HepG2 (cell line): ENCODE results near the gene BRD2. TPM values are rescaled to one million over a fixed set of nuclear protein-coding genes. Genes with fewer than 3 reads are reported as not detected.

ENCODE experiments used
- ATAC-seq: fragments of 200-7000 bp; cut with Tn5 transposase; 3 replicates; pipeline ENCODE4 v1.9.1; 2020; ENCODE audit warnings: mild to moderate bottlenecking, moderate library complexity
- BruUV-seq: library from RNA; stranded (reverse); fragments of 400-500 nt; replicated peaks from 2 replicates; lab custom pipeline; 2021; lab: Mats Ljungman, UMichigan
- CTCF ChIA-PET: fragments of 300-600 bp; formaldehyde crosslinking; extraction: SDS; loops from one replicate; lab custom pipeline; 2021; ENCODE audit warnings: low total read pairs, inconsistent platforms, low intra/inter-chr PET ratio; lab: Yijun Ruan, JAX
- POLR2A ChIA-PET: fragments of 350-600 bp; sonication (Branson Sonifier 250); formaldehyde crosslinking; loops from one replicate; lab custom pipeline; 2020; ENCODE audit warnings: antibody characterized with exemption, inconsistent platforms; lab: Yijun Ruan, JAX
- DNase-seq: peaks from one replicate; pipeline ENCODE4 v3.0.0-alpha.2; 2015; ENCODE audit warnings: low spot score
- FAIRE-seq: peaks from 3 replicates; lab custom pipeline; 2011; peaks lifted over from hg19 to GRCh38; lab: Jason Lieb, UNC
- H2AFZ ChIP-seq: one replicate; pipeline ENCODE4 v1.6.1; 2011; ENCODE audit warnings: low read length, inconsistent platforms
- H3K27ac ChIP-seq: fragments of 300-600 bp; 3 replicates; pipeline ENCODE4 v1.8.0; 2011; ENCODE audit warnings: mixed run types, mild to moderate bottlenecking, mixed read lengths, low read length, inconsistent platforms; ENCODE audit not compliant: insufficient read depth; ENCODE audit errors: extremely low read length
- H3K27me3 ChIP-seq, 2 experiments: fragments of 200-600 bp in 1 of 2; 2 replicates in 1 of 2; 3 replicates in 1 of 2; pipeline versions ENCODE4 v1.6.0 to v1.8.0; 2011; ENCODE audit warnings: low read length in 2 of 2, mild to moderate bottlenecking in 2 of 2, moderate library complexity in 2 of 2, inconsistent platforms in 1 of 2; ENCODE audit not compliant: insufficient read depth in 2 of 2, control insufficient read depth in 1 of 2
- H3K36me3 ChIP-seq, 2 experiments: fragments of 200-600 bp in 1 of 2; replicated peaks in 1 of 2; 2 replicates in 1 of 2; 3 replicates in 1 of 2; pipeline versions ENCODE4 v1.5.1 to v1.8.0; 2011; ENCODE audit warnings: low read length in 2 of 2, inconsistent platforms in 1 of 2; ENCODE audit not compliant: insufficient read depth in 2 of 2, control insufficient read depth in 1 of 2
- H3K4me1 ChIP-seq: 2 replicates; pipeline ENCODE4 v1.5.1; 2012; ENCODE audit warnings: low read length, inconsistent platforms; ENCODE audit not compliant: insufficient read depth
- H3K4me2 ChIP-seq: 2 replicates; pipeline ENCODE4 v1.6.0; 2011; ENCODE audit warnings: low read depth, low read length, inconsistent platforms
- H3K4me3 ChIP-seq, 3 experiments: fragments of 200-600 bp in 1 of 3; sonication (generic), shearing (Covaris generic) in 1 of 3; replicated peaks in 1 of 3; 2 replicates each; pipeline ENCODE4 v1.5.1; 2011 to 2016; ENCODE audit warnings: low read length in 3 of 3, inconsistent platforms in 2 of 3, low read depth in 2 of 3, mild to moderate bottlenecking in 2 of 3, control low read depth in 1 of 3, mixed read lengths in 1 of 3; ENCODE audit not compliant: insufficient read depth in 1 of 3
- H3K79me2 ChIP-seq: one replicate; pipeline ENCODE4 v1.6.1; 2011; ENCODE audit warnings: low read length, inconsistent platforms; ENCODE audit not compliant: insufficient read depth
- H3K9ac ChIP-seq: 2 replicates; pipeline ENCODE4 v1.6.0; 2011; ENCODE audit warnings: mild to moderate bottlenecking, low read depth, low read length, inconsistent platforms; ENCODE audit not compliant: insufficient read depth
- H3K9me3 ChIP-seq: 2 replicates; pipeline ENCODE4 v1.5.1; 2012; ENCODE audit warnings: mild to moderate bottlenecking, low read length
- H4K20me1 ChIP-seq: 2 replicates; pipeline ENCODE4 v1.6.0; 2011; ENCODE audit warnings: inconsistent platforms, mild to moderate bottlenecking, low read length, moderate library complexity; ENCODE audit not compliant: insufficient read depth
- CTCF ChIP-seq: sonication (generic); formaldehyde crosslinking; IDR thresholded peaks from 2 replicates; pipeline ENCODE4 v1.5.0; 2020; ENCODE audit warnings: mild to moderate bottlenecking, missing genetic modification reagents, moderate library complexity
- FOXO4 ChIP-seq: sonication (generic); formaldehyde crosslinking; conservative IDR thresholded peaks from 2 replicates; pipeline ENCODE4 v1.8.1; 2023; ENCODE audit warnings: missing genetic modification reagents
- HCFC1 ChIP-seq: fragments of 150-350 bp; IDR thresholded peaks from 2 replicates; pipeline ENCODE4 v1.6.1; 2014; ENCODE audit warnings: low read depth, low read length
- MIXL1 ChIP-seq: IDR thresholded peaks from 2 replicates; pipeline ENCODE4 v1.6.1; 2016
- PAWR ChIP-seq: sonication (generic); formaldehyde crosslinking; IDR thresholded peaks from 2 replicates; pipeline ENCODE4 v1.4.0; 2020; ENCODE audit warnings: missing genetic modification reagents, mild to moderate bottlenecking, borderline replicate concordance
- RFX5 ChIP-seq: IDR thresholded peaks from 2 replicates; pipeline ENCODE4 v1.6.1; 2011; ENCODE audit warnings: low read depth, low read length, improper control_type of control experiment
- SIN3B ChIP-seq: fragments of 150-350 bp; IDR thresholded peaks from 2 replicates; pipeline ENCODE4 v1.6.1; 2014; ENCODE audit warnings: low read length
- SRY ChIP-seq: sonication (generic); formaldehyde crosslinking; IDR thresholded peaks from 2 replicates; pipeline ENCODE4 v1.8.0; 2022; ENCODE audit warnings: mild to moderate bottlenecking, missing genetic modification reagents
- STAG1 ChIP-seq: sonication (generic); formaldehyde crosslinking; IDR thresholded peaks from 2 replicates; pipeline ENCODE4 v1.4.0; 2020; ENCODE audit warnings: missing genetic modification reagents
- TEF ChIP-seq: sonication (generic); formaldehyde crosslinking; IDR thresholded peaks from 2 replicates; pipeline ENCODE4 v1.5.0; 2020; ENCODE audit warnings: missing genetic modification reagents
- TRIM24 ChIP-seq: sonication (generic); formaldehyde crosslinking; IDR thresholded peaks from 2 replicates; pipeline ENCODE4 v1.8.0; 2022; ENCODE audit warnings: mild to moderate bottlenecking, missing genetic modification reagents
- ZBTB34 ChIP-seq: sonication (generic); formaldehyde crosslinking; IDR thresholded peaks from 2 replicates; pipeline ENCODE4 v1.8.0; 2022; ENCODE audit warnings: mild to moderate bottlenecking, missing genetic modification reagents
- ZBTB44 ChIP-seq: sonication (generic); formaldehyde crosslinking; IDR thresholded peaks from 2 replicates; pipeline ENCODE4 v1.4.0; 2020; ENCODE audit warnings: missing genetic modification reagents
- ZKSCAN5 ChIP-seq: sonication (generic); formaldehyde crosslinking; IDR thresholded peaks from 2 replicates; pipeline ENCODE4 v1.5.1; 2020; ENCODE audit warnings: mild to moderate bottlenecking, missing genetic modification reagents
- ZNF639 ChIP-seq: conservative IDR thresholded peaks from 2 replicates; pipeline ENCODE4 v1.6.1; 2018; ENCODE audit warnings: missing genetic modification reagents
- ZNF768 ChIP-seq: sonication (generic); formaldehyde crosslinking; IDR thresholded peaks from 2 replicates; pipeline ENCODE4 v1.4.0; 2020; ENCODE audit warnings: missing genetic modification reagents
- ZNF841 ChIP-seq: sonication (generic); formaldehyde crosslinking; IDR thresholded peaks from 2 replicates; pipeline ENCODE4 v1.8.1; 2023; ENCODE audit warnings: missing genetic modification reagents, borderline replicate concordance
- ZSCAN9 ChIP-seq: IDR thresholded peaks from 2 replicates; pipeline ENCODE4 v1.6.1; 2016; ENCODE audit warnings: borderline replicate concordance
- WGBS: methylation state at CpG from one replicate; pipeline ENCODE4 v1.1.6; 2017; ENCODE audit warnings: low lambda C conversion rate; 5-methylcytosine and 5-hydroxymethylcytosine counted together
- in situ Hi-C: cut with HindIII; loops from 2 replicates; pipeline ENCODE4 v1.10.0; 2017; ENCODE audit warnings: low pct_unique_long_range_greater_than_20kb; ENCODE audit not compliant: extremely low pct_ligation_motif_present
- intact Hi-C: fragments of 100-400 bp; cut with micrococcal nuclease; formaldehyde crosslinking; loops from one replicate; pipeline ENCODE4 v1.10.0; 2022; ENCODE audit not compliant: unreplicated experiment
- polyA plus RNA-seq, 8 experiments: library from polyadenylated mRNA; depleted of rRNA in 3 of 8; stranded (reverse) in 7 of 8; unstranded in 1 of 8; fragments of >200 nt; fragmentation: Illumina TruSeq in 4 of 8; extraction: Trizol in 4 of 8; gene quantifications; 2 replicates each; pipeline versions ENCODE4 v1.2.1 to v1.2.3, GENCODE V29; 2011 to 2016; ENCODE audit warnings: low read depth in 4 of 8, missing spikeins in 1 of 8, mixed read lengths in 1 of 8; ENCODE audit not compliant: insufficient read depth in 1 of 8
- total RNA-seq, 5 experiments: library from RNA; depleted of rRNA; stranded (reverse); fragments of >200 nt; fragmentation: Illumina TruSeq; extraction: Trizol; gene quantifications; 2 replicates each; pipeline ENCODE4 v1.2.3, GENCODE V29; 2016; ENCODE audit warnings: low read depth in 1 of 5

BRD2 gene
- total and polyA plus RNA-seq, 2 of the 13 experiments (the other 11 are each of a cell fraction or from before 2014, with no cell fraction given): 143 to 202 TPM

- FAIRE-seq (peak; percentile 39), DNase-seq (peak; percentile 33), ATAC-seq (peak; percentile 71)
- no peaks in the 10 kb centered on the region for H3K4me1 ChIP-seq
- H3K27ac ChIP-seq: no peak overlapping the region
- no peaks in the 10 kb centered on the region for H3K9me3 ChIP-seq
- H3K4me3 ChIP-seq: no peak overlapping the region
- H3K79me2 ChIP-seq: no peaks in the 10 kb centered on the region
- CTCF ChIA-PET: no interaction called here
- TF ChIP-seq SIN3B (no peak), TRIM24 (no peak), MIXL1 (CRISPR knock-in tag) (no peak), ZNF639 (CRISPR knock-in tag) (no peak), FOXO4 (no peak), ZKSCAN5 (CRISPR knock-in tag) (no peak), ZBTB44 (CRISPR knock-in tag) (no peak), TEF (CRISPR knock-in tag) (no peak), ZNF841 (CRISPR knock-in tag) (no peak), PAWR (no peak), RFX5 (no peak), ZSCAN9 (no peak), STAG1 (CRISPR knock-in tag) (peak; percentile 64), ZBTB34 (CRISPR knock-in tag) (no peak), ZNF768 (CRISPR knock-in tag) (no peak), CTCF (CRISPR knock-in tag) (peak; percentile 55), SRY (CRISPR knock-in tag) (no peak), HCFC1 (no peak)
- H2AFZ ChIP-seq: no peak overlapping the region
- no peak overlapping the region for H3K9ac ChIP-seq
- POLR2A ChIA-PET: no interaction called here
- no TSS peak for BruUV-seq
- in situ Hi-C loops: no loop called here
- intact Hi-C loops: no loop called here
- WGBS: 23% methylated on average over 8 of the region's 8 CpGs
- no peaks in the 10 kb centered on the region for H4K20me1 ChIP-seq
- no peak overlapping the region for H3K4me2 ChIP-seq
- no peaks in the 10 kb centered on the region for H3K36me3 ChIP-seq
- peaks cover 0 to 36% of the 10 kb centered on the region in 2 experiments; a peak in 3 of 5 replicates for H3K27me3 ChIP-seq
Measured at GRCh38 chr6:33000055-33000454, 31.7 kb downstream of the BRD2 start.
